ENCODE results near the gene MAPKAPK5. TPM values are rescaled to one million over a fixed set of nuclear protein-coding genes. Genes with fewer than 3 reads are reported as not detected.
"Not testable (repeated sequence)": the region's sequence is repeated elsewhere in the genome, so short reads cannot be mapped to it uniquely, and the experiment has no call there.

MAPKAPK5 gene
- total RNA-seq, 1 experiment from 2014 or later: 89.5 TPM

- TF ChIP-seq CTCF (IDR thresholded peaks at IDR 0.05; ENCODE audit: insufficient read depth in 1 of 2, low read depth in 1 of 2, low read length in 1 of 2, severe bottlenecking in 1 of 2, unreplicated experiment in 1 of 2): no peak
- H3K36me3 ChIP-seq (ENCODE audit: control insufficient read depth, insufficient read depth, low read length): no peaks in the 10 kb centered on the region
- no TSS peak for BruUV-seq (replicated peaks)
- ChIA-PET CTCF (no interaction called here), POLR2A (no interaction called here)
- Mint-ChIP-seq H3K9me3 (ENCODE audit: unreplicated experiment) (no peaks in the 10 kb centered on the region), H3K36me3 (ENCODE audit: insufficient read depth, unreplicated experiment) (no peaks in the 10 kb centered on the region), H3K27ac (ENCODE audit: unreplicated experiment) (no peak overlapping the region), H3K27me3 (ENCODE audit: insufficient read depth, unreplicated experiment) (no peaks in the 10 kb centered on the region), H3K4me3 (ENCODE audit: unreplicated experiment) (no peak overlapping the region), H3K4me1 (ENCODE audit: low read depth, unreplicated experiment) (no peaks in the 10 kb centered on the region)
- no peaks in the 10 kb centered on the region for H3K27me3 ChIP-seq (replicated peaks; ENCODE audit: control insufficient read depth, insufficient read depth, low read length)
- no peak overlapping the region for H3K4me3 ChIP-seq (ENCODE audit: low read depth, low read length)
- intact Hi-C loops (cut with micrococcal nuclease; ENCODE audit: unreplicated experiment): loop anchor here (5.0 kb wide), 1 partner anchor 120 kb away; no protein-coding TSS in a partner anchor
- DNase-seq: no peak
- H3K4me1 ChIP-seq: no peaks in the 10 kb centered on the region
- no peaks in the 10 kb centered on the region for H3K9me3 ChIP-seq
These were observed 100.5 kb downstream of the MAPKAPK5 start for GRCh38 chr12:111942557-111942956.

- Mint-ChIP-seq H3K9me3 (ENCODE audit: unreplicated experiment) (no peaks in the 10 kb centered on the region), H3K27ac (ENCODE audit: unreplicated experiment) (no peak overlapping the region), H3K4me3 (ENCODE audit: unreplicated experiment) (no peak overlapping the region), H3K36me3 (ENCODE audit: insufficient read depth, unreplicated experiment) (no peaks in the 10 kb centered on the region), H3K27me3 (ENCODE audit: insufficient read depth, unreplicated experiment) (no peaks in the 10 kb centered on the region), H3K4me1 (ENCODE audit: low read depth, unreplicated experiment) (no peaks in the 10 kb centered on the region)
- Histone ChIP-seq H3K27me3 (replicated peaks; ENCODE audit: control insufficient read depth, insufficient read depth, low read length) (no peaks in the 10 kb centered on the region), H3K4me3 (ENCODE audit: low read depth, low read length) (no peak overlapping the region), H3K4me1 (no peaks in the 10 kb centered on the region), H3K36me3 (ENCODE audit: control insufficient read depth, insufficient read depth, low read length) (no peaks in the 10 kb centered on the region), H3K9me3 (no peaks in the 10 kb centered on the region)
- POLR2A ChIA-PET: no interaction called here
- DNase-seq: no peak
- intact Hi-C loops (cut with micrococcal nuclease; ENCODE audit: unreplicated experiment): loop anchor here (2.0 to 5.0 kb wide), 2 partner anchors 69 to 122 kb away; partner anchors contain the start of genes ERP29 and TMEM116
- CTCF ChIA-PET: no interaction called here
- BruUV-seq (replicated peaks): no TSS peak
- no peak for TF ChIP-seq CTCF (IDR thresholded peaks at IDR 0.05; ENCODE audit: insufficient read depth in 1 of 2, low read depth in 1 of 2, low read length in 1 of 2, severe bottlenecking in 1 of 2, unreplicated experiment in 1 of 2)
These were observed 101.9 kb downstream of the MAPKAPK5 start for GRCh38 chr12:111943929-111944328.

GRCh38 chr12:111950961-111951676, 109.1 kb downstream of the MAPKAPK5 start:
- H3K4me1 Mint-ChIP-seq (ENCODE audit: low read depth, unreplicated experiment); H3K27me3 Mint-ChIP-seq (ENCODE audit: insufficient read depth, unreplicated experiment); BruUV-seq (replicated peaks); H3K27me3 ChIP-seq (replicated peaks; ENCODE audit: control insufficient read depth, insufficient read depth, low read length); H3K36me3 Mint-ChIP-seq (ENCODE audit: insufficient read depth, unreplicated experiment); DNase-seq; H3K4me3 Mint-ChIP-seq (ENCODE audit: unreplicated experiment); H3K4me1 ChIP-seq; CTCF ChIA-PET; H3K4me3 ChIP-seq (ENCODE audit: low read depth, low read length); intact Hi-C loops (cut with micrococcal nuclease; ENCODE audit: unreplicated experiment); POLR2A ChIA-PET; H3K27ac Mint-ChIP-seq (ENCODE audit: unreplicated experiment); H3K36me3 ChIP-seq (ENCODE audit: control insufficient read depth, insufficient read depth, low read length): not testable (repeated sequence)
- H3K9me3 Mint-ChIP-seq (ENCODE audit: unreplicated experiment): peaks cover 30% of the 10 kb centered on the region
- H3K9me3 ChIP-seq: peaks cover 19% of the 10 kb centered on the region

Small RNAs within 50 kb of the gene (microRNA-seq; reads per million reads assigned to microRNA genes)
- 0.93 reads per million for gene MIR6761

Other genes starting within 250 kb of the MAPKAPK5 start
- 78.5 and 79.2 TPM in 2 replicates for gene ATXN2, start 242.9 kb upstream of the MAPKAPK5 start, total RNA-seq (2022)
- gene BRAP, start 156.3 kb upstream of the MAPKAPK5 start, total RNA-seq (2022): 24.4 and 24.6 TPM in 2 replicates
- gene ACAD10, start 156.2 kb upstream of the MAPKAPK5 start, total RNA-seq (2022): 19.0 and 26.1 TPM in 2 replicates
- 170 and 196 TPM in 2 replicates for gene ALDH2, start 75.3 kb upstream of the MAPKAPK5 start, total RNA-seq (2022)
- 10.3 and 11.0 TPM in 2 replicates for gene TMEM116, start 170.9 kb downstream of the MAPKAPK5 start, total RNA-seq (2022)
- gene ERP29, start 171.2 kb downstream of the MAPKAPK5 start, total RNA-seq (2022): 226 and 231 TPM in 2 replicates

Measured in Caco-2 (cell line).